GM12865 (cell line): ENCODE results near the gene TTBK2.

Experiments
- DNase-seq: peaks from one replicate; pipeline ENCODE4 v3.0.0; 2010; ENCODE audit warnings: low read depth
- H3K4me3 ChIP-seq: 2 replicates; pipeline ENCODE4 v1.5.1; 2011; ENCODE audit warnings: mild to moderate bottlenecking, low read depth, low read length, control low read depth
- CTCF ChIP-seq: IDR thresholded peaks from 2 replicates; pipeline ENCODE4 v1.5.1; 2011; ENCODE audit warnings: low read length, control low read depth, low read depth, inconsistent platforms; ENCODE audit not compliant: insufficient read depth; ENCODE audit errors: missing control alignments

Gene TTBK2

GRCh38 chr15:42716125-42716524, 204.5 kb downstream of the TTBK2 start:
- no peak for DNase-seq
- H3K4me3 ChIP-seq: no peak overlapping the region
- TF ChIP-seq CTCF: no peak

GRCh38 chr15:42712584-42712983, 208.0 kb downstream of the TTBK2 start:
- TF ChIP-seq CTCF: no peak
- DNase-seq: no peak
- H3K4me3 ChIP-seq: no peak overlapping the region

- no peak for DNase-seq
- no peak overlapping the region for H3K4me3 ChIP-seq
- TF ChIP-seq CTCF: no peak
Observed at GRCh38 chr15:42711746-42712145, 208.8 kb downstream of the TTBK2 start.

GRCh38 chr15:42710662-42711061, 209.9 kb downstream of the TTBK2 start:
- no peak for TF ChIP-seq CTCF
- DNase-seq: no peak
- no peak overlapping the region for H3K4me3 ChIP-seq

- no peak for DNase-seq
- no peak for TF ChIP-seq CTCF
- no peak overlapping the region for H3K4me3 ChIP-seq
Observed at GRCh38 chr15:42707873-42708544, 212.6 kb downstream of the TTBK2 start.

GRCh38 chr15:42707068-42707467, 213.5 kb downstream of the TTBK2 start:
- H3K4me3 ChIP-seq: no peak overlapping the region
- DNase-seq: no peak

More at GRCh38 chr15:42707068-42707467, 213.5 kb downstream of the TTBK2 start:
- no peak for TF ChIP-seq CTCF
